ENCODE measurements around the gene CRTC3.

The CRTC3 gene

DNA sequence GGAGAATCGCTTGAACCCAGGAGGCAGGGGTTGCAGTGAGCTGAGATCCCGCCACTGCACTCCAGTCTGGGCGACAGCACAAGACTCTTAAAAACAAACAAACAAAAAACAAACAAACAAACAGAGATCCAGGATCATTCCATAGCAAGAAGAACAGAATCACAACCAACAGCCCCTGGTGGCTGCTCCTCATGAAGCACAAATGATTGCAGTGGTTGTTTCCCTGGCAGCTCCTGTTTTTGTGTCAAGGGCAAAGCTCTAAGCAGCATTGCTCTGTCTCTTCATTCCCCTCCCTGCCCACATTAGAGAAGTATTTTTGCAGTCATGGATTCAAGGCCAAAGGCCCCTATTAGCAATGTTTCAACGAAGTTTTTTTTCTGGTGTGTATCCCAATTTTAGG is 161.6 kb downstream of the CRTC3 start:
- DNase-seq (ENCODE audit: low read depth) = no peak
- TF ChIP-seq, protein P1, sequence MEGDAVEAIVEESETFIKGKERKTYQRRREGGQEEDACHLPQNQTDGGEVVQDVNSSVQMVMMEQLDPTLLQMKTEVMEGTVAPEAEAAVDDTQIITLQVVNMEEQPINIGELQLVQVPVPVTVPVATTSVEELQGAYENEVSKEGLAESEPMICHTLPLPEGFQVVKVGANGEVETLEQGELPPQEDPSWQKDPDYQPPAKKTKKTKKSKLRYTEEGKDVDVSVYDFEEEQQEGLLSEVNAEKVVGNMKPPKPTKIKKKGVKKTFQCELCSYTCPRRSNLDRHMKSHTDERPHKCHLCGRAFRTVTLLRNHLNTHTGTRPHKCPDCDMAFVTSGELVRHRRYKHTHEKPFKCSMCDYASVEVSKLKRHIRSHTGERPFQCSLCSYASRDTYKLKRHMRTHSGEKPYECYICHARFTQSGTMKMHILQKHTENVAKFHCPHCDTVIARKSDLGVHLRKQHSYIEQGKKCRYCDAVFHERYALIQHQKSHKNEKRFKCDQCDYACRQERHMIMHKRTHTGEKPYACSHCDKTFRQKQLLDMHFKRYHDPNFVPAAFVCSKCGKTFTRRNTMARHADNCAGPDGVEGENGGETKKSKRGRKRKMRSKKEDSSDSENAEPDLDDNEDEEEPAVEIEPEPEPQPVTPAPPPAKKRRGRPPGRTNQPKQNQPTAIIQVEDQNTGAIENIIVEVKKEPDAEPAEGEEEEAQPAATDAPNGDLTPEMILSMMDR (conservative IDR thresholded peaks at IDR 0.05; ENCODE audit: control insufficient read depth, insufficient read depth, low read depth, low read length) = peak; percentile 22
- no peak overlapping the region for H3K4me3 ChIP-seq (ENCODE audit: control insufficient read depth, low read depth, low read length)

DNA sequence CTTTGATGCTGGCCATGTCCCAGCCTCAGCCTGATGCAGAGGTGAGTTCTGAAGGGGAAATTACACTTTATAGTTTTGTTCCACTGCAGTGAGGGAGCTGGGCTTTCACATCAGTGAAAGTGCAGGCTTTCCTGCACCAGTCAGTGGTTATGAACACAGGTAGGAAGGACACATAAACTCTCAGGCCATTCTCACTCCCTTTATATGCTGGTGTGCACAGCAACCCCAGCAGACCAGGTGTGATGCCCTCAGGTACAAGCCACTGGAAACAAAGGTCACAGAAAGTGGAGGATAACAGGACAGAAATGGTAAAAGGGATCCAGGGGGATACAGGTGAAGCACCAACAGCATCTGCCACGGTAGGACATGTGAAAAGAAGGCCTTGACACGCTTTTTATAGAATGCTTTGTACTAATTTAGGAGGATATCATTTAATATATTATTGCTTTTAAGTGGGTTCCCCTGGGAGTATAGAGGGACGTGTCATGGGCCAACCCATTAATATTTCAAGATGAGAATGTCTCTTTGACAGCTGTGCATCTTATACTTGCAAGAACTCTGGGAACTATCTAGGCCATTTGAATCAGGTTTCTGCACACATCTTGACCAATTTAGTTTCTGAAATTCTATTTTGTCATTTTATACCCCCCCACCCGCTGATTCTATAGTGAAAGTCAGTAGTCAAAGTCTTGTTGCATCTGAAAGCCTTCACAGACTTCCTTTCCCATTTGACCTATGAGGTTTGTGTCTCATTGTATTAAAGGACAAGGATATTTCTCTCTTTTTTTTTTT is 162.5 kb downstream of the CRTC3 start:
- DNase-seq (ENCODE audit: low read depth) = no peak
- TF ChIP-seq, protein P1 (conservative IDR thresholded peaks at IDR 0.05; ENCODE audit: control insufficient read depth, insufficient read depth, low read depth, low read length) = no peak
- no peak overlapping the region for H3K4me3 ChIP-seq (ENCODE audit: control insufficient read depth, low read depth, low read length)
